ENCODE data around the gene BBS9. TPM values are rescaled to one million over a fixed set of nuclear protein-coding genes. Genes with fewer than 3 reads are reported as not detected.

The BBS9 gene
- total and polyA plus RNA-seq, 9 of the 15 experiments (the other 6 are each of a cell fraction or from before 2014, with no cell fraction given): 0.77 to 3.3 (median 2.4) TPM

DNA sequence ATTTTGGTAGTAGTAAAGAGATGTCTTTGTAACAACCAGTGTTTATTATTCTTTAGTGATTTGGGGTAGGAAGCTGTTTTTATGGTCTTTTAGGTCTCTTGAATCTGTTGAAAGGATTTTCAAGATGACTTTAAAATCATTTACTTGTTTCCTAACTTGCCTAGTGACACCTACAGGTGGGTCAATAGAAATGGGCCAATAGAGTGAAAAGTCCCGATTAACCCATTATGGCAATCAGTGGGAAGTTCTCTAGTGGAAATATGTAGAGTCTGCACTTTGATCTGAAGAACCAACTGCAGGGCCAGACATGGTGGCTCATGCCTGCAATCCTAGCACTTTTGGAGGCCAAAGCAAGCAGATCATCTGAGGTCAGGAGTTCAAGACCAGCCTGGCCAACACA, 401.3 kb downstream of the BBS9 start (continued):
- TF ChIP-seq WHSC1 (IDR thresholded peaks at IDR 0.05; ENCODE audit: low read length): no peak
- TF ChIP-seq USF2 (CRISPR knock-in tag; IDR thresholded peaks at IDR 0.05): no peak
- TF ChIP-seq PHB2 (IDR thresholded peaks at IDR 0.05; ENCODE audit: low read depth): no peak
- TF ChIP-seq U2AF1 (optimal IDR thresholded peaks at IDR 0.05; ENCODE audit: low read depth, low read length): no peak
- TF ChIP-seq HNRNPL (IDR thresholded peaks at IDR 0.05; ENCODE audit: low read depth, low read length): no peak

GRCh38 chr7:33531888-33532287, 402.5 kb downstream of the BBS9 start:
- H3K4me1 ChIP-seq (replicated peaks in 1 of 2; ENCODE audit: control insufficient read depth in 2 of 2, insufficient read depth in 2 of 2, low read length in 2 of 2): no peaks in the 10 kb centered on the region
- 0% methylated on average over 4 of the region's 4 CpGs for WGBS (ENCODE audit: insufficient coverage, low coverage, missing lambda C conversion rate)
- no peak for FAIRE-seq
- TF ChIP-seq ZNF77 (CRISPR knock-in tag; IDR thresholded peaks at IDR 0.05) (no peak), CHD2 (IDR thresholded peaks at IDR 0.05; ENCODE audit: low read depth, low read length) (no peak), STAT5A (IDR thresholded peaks at IDR 0.05; ENCODE audit: borderline replicate concordance, low read length) (no peak), CREM (IDR thresholded peaks at IDR 0.05; ENCODE audit: low read depth) (no peak), SIX5 (IDR thresholded peaks at IDR 0.05; ENCODE audit: borderline replicate concordance in 1 of 2, insufficient read depth in 1 of 2, low read depth in 1 of 2, low read length in 2 of 2) (no peak), ATF7 (IDR thresholded peaks at IDR 0.05) (no peak), ZNF263 (CRISPR knock-in tag; IDR thresholded peaks at IDR 0.05; ENCODE audit: borderline replicate concordance) (no peak), SOX6 (IDR thresholded peaks at IDR 0.05) (no peak)
- TF ChIP-seq, protein P1, sequence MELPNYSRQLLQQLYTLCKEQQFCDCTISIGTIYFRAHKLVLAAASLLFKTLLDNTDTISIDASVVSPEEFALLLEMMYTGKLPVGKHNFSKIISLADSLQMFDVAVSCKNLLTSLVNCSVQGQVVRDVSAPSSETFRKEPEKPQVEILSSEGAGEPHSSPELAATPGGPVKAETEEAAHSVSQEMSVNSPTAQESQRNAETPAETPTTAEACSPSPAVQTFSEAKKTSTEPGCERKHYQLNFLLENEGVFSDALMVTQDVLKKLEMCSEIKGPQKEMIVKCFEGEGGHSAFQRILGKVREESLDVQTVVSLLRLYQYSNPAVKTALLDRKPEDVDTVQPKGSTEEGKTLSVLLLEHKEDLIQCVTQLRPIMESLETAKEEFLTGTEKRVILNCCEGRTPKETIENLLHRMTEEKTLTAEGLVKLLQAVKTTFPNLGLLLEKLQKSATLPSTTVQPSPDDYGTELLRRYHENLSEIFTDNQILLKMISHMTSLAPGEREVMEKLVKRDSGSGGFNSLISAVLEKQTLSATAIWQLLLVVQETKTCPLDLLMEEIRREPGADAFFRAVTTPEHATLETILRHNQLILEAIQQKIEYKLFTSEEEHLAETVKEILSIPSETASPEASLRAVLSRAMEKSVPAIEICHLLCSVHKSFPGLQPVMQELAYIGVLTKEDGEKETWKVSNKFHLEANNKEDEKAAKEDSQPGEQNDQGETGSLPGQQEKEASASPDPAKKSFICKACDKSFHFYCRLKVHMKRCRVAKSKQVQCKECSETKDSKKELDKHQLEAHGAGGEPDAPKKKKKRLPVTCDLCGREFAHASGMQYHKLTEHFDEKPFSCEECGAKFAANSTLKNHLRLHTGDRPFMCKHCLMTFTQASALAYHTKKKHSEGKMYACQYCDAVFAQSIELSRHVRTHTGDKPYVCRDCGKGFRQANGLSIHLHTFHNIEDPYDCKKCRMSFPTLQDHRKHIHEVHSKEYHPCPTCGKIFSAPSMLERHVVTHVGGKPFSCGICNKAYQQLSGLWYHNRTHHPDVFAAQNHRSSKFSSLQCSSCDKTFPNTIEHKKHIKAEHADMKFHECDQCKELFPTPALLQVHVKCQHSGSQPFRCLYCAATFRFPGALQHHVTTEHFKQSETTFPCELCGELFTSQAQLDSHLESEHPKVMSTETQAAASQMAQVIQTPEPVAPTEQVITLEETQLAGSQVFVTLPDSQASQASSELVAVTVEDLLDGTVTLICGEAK (IDR thresholded peaks at IDR 0.05): no peak
- TF ChIP-seq, protein P1 (CRISPR knock-in tag; IDR thresholded peaks at IDR 0.05): no peak

More at GRCh38 chr7:33531888-33532287, 402.5 kb downstream of the BBS9 start:
- Histone ChIP-seq H3K27ac (ENCODE audit: extremely low read depth, low read depth, low read length) (no peak overlapping the region), H3K27me3 (ENCODE audit: control insufficient read depth in 2 of 2, insufficient read depth in 2 of 2, low read length in 2 of 2) (no peaks in the 10 kb centered on the region), H3K9ac (ENCODE audit: insufficient read depth in 1 of 2, low read depth in 2 of 2, low read length in 2 of 2) (no peak overlapping the region), H3K9me3 (replicated peaks; ENCODE audit: control insufficient read depth, insufficient read depth, low read depth, low read length) (no peaks in the 10 kb centered on the region), H3K4me3 (no peak overlapping the region), H3K36me3 (ENCODE audit: control insufficient read depth, insufficient read depth, low read length) (no peaks in the 10 kb centered on the region), H3K9me1 (ENCODE audit: control insufficient read depth, insufficient read depth, low read length) (no peaks in the 10 kb centered on the region), H3K4me2 (ENCODE audit: insufficient read depth, low read length) (no peak overlapping the region), H3K79me2 (ENCODE audit: control insufficient read depth, insufficient read depth, low read length) (no peaks in the 10 kb centered on the region), H2AFZ (ENCODE audit: low read depth, low read length) (no peak overlapping the region), H4K20me1 (replicated peaks; ENCODE audit: control insufficient read depth, insufficient read depth, low read length) (no peaks in the 10 kb centered on the region)
- intact Hi-C loops (cut with micrococcal nuclease) (no loop called here), in situ Hi-C loops (cut with MboI) (no loop called here)
- ChIA-PET POLR2A (interaction anchor here (0.5 kb wide), 1 partner anchor 142 kb away, joined by 3 read pairs; no protein-coding TSS in a partner anchor), CTCF (ENCODE audit: low intra/inter-chr PET ratio) (no interaction called here)
- BruUV-seq (replicated peaks): no TSS peak
- ATAC-seq (no peak), DNase-seq (ENCODE audit: extremely low read depth in 1 of 4, low spot score in 3 of 4) (no peak)

Data from K562 (cell line).